HG02970 (cell line): Measurements from ENCODE around the gene KRTAP4-3.
"Not testable (repeated sequence)": the region's sequence is repeated elsewhere in the genome, so short reads cannot be mapped to it uniquely, and the experiment has no call there.

Source experiments
- ATAC-seq: cut with Tn5 transposase; IDR thresholded peaks from one replicate; pipeline ENCODE4 v1.9.1; 2021; ENCODE audit warnings: mild to moderate bottlenecking, moderate library complexity, moderate number of reproducible peaks; ENCODE audit not compliant: unreplicated experiment, low FRiP score

Gene KRTAP4-3

GRCh38 chr17:41168121-41168520 is at the start of gene KRTAP4-3:
Gene KRTAP4-3, minus strand, starts transcription at chr17:41168221. Its CDS starts 49 bp downstream, at chr17:41168172.
- no peak for ATAC-seq

GRCh38 chr17:41215681-41216080 is 47.7 kb upstream of the KRTAP4-3 start:
- ATAC-seq, result no peak

- ATAC-seq, result no peak
These were observed 44.6 kb upstream of the KRTAP4-3 start for GRCh38 chr17:41212524-41213169.

GRCh38 chr17:41211845-41212466 is 43.9 kb upstream of the KRTAP4-3 start:
- no peak for ATAC-seq

- ATAC-seq, result no peak
These were observed 31.5 kb upstream of the KRTAP4-3 start for GRCh38 chr17:41199421-41200078.

- no peak for ATAC-seq
These were observed 28.0 kb upstream of the KRTAP4-3 start for GRCh38 chr17:41196068-41196467.

GRCh38 chr17:41190328-41190727 is 22.3 kb upstream of the KRTAP4-3 start:
- no peak for ATAC-seq

GRCh38 chr17:41189837-41190318 is 21.9 kb upstream of the KRTAP4-3 start, which contains the start of gene KRTAP9-1:
Gene KRTAP9-1, plus strand, starts transcription at chr17:41189887. Its CDS starts 0 bp downstream, at chr17:41189887.
- not testable (repeated sequence) for ATAC-seq

GRCh38 chr17:41186872-41187271 is 18.9 kb upstream of the KRTAP4-3 start:
- ATAC-seq, result no peak

GRCh38 chr17:41185001-41185400 is 17.0 kb upstream of the KRTAP4-3 start:
- ATAC-seq, result no peak

- ATAC-seq, result no peak
These were observed 16.5 kb upstream of the KRTAP4-3 start, which contains the start of gene KRTAP4-1 for GRCh38 chr17:41184480-41184961. Gene KRTAP4-1, minus strand, starts transcription at chr17:41184911. Its CDS starts 57 bp downstream, at chr17:41184854.

- no peak for ATAC-seq
These were observed 11.0 kb upstream of the KRTAP4-3 start for GRCh38 chr17:41178843-41179616.

- ATAC-seq, result no peak
These were observed 10.3 kb upstream of the KRTAP4-3 start for GRCh38 chr17:41178341-41178740.

- ATAC-seq, result no peak
These were observed 9.8 kb upstream of the KRTAP4-3 start, which contains the start of gene KRTAP4-2 for GRCh38 chr17:41177727-41178271. Gene KRTAP4-2, minus strand, starts transcription at chr17:41178221. Its CDS starts 57 bp downstream, at chr17:41178164.

GRCh38 chr17:41176744-41177387 is 8.8 kb upstream of the KRTAP4-3 start:
- no peak for ATAC-seq

GRCh38 chr17:41171886-41172285 is 3.9 kb upstream of the KRTAP4-3 start:
- ATAC-seq, result no peak

- ATAC-seq, result no peak
These were observed 460 bp downstream of the KRTAP4-3 start for GRCh38 chr17:41167561-41167960.

- ATAC-seq, result no peak
These were observed 4.2 kb downstream of the KRTAP4-3 start for GRCh38 chr17:41163828-41164227.

GRCh38 chr17:41160648-41161047 is 7.4 kb downstream of the KRTAP4-3 start, which contains the start of gene KRTAP4-4:
Gene KRTAP4-4, minus strand, starts transcription at chr17:41160748. Its CDS starts 57 bp downstream, at chr17:41160691.
- ATAC-seq, result no peak
